WTC11 (cell line): ENCODE data around the gene DBET.
"Not testable (repeated sequence)": the region's sequence is repeated elsewhere in the genome, so short reads cannot be mapped to it uniquely, and the experiment has no call there.

Experiments used
- CBFB ChIP-seq: sonication (generic); formaldehyde crosslinking; IDR thresholded peaks from 2 replicates; pipeline ENCODE4 v1.8.1; 2022; ENCODE audit warnings: mild to moderate bottlenecking, low read depth, missing genetic modification reagents
- OVOL2 ChIP-seq: fragments of 250-450 bp; sonication (Bioruptor Pico); IDR thresholded peaks from 2 replicates; pipeline ENCODE4 v1.9.0; 2021; ENCODE audit warnings: mild to moderate bottlenecking, borderline replicate concordance
- SMAD3 ChIP-seq: sonication (generic); formaldehyde crosslinking; IDR thresholded peaks from 2 replicates; pipeline ENCODE4 v1.8.0; 2022; ENCODE audit warnings: missing genetic modification reagents, mild to moderate bottlenecking, borderline replicate concordance
- ZNF263 ChIP-seq: sonication (generic); formaldehyde crosslinking; IDR thresholded peaks from 2 replicates; pipeline ENCODE4 v1.8.1; 2022; ENCODE audit warnings: low read depth, mild to moderate bottlenecking, moderate library complexity, missing genetic modification reagents
- ZNF423 ChIP-seq: fragments of 250-450 bp; sonication (Bioruptor Pico); IDR thresholded peaks from 2 replicates; pipeline ENCODE4 v2.1.2; 2022; ENCODE audit warnings: mild to moderate bottlenecking, moderate library complexity
- TF ChIP-seq, protein P1 (sequence below): fragments of 200-600 bp; IDR thresholded peaks from 2 replicates; pipeline ENCODE4 v1.8.0; 2022; ENCODE audit warnings: antibody characterized with exemption
- TF ChIP-seq, protein P2 (sequence below): sonication (generic); formaldehyde crosslinking; IDR thresholded peaks from 2 replicates; pipeline ENCODE4 v1.8.1; 2023; ENCODE audit warnings: mild to moderate bottlenecking, missing genetic modification reagents
- TF ChIP-seq, protein P3 (sequence below): sonication (generic); formaldehyde crosslinking; IDR thresholded peaks from 2 replicates; pipeline ENCODE4 v1.8.1; 2023; ENCODE audit warnings: mild to moderate bottlenecking, missing genetic modification reagents, moderate library complexity
- TF ChIP-seq, protein P4 (sequence below): sonication (generic); formaldehyde crosslinking; IDR thresholded peaks from 2 replicates; pipeline ENCODE4 v1.8.0; 2022; ENCODE audit warnings: mild to moderate bottlenecking, missing genetic modification reagents
- TF ChIP-seq, protein P5 (sequence below): sonication (generic); formaldehyde crosslinking; IDR thresholded peaks from 2 replicates; pipeline ENCODE4 v1.8.1; 2022; ENCODE audit warnings: mild to moderate bottlenecking, missing genetic modification reagents, moderate library complexity, borderline replicate concordance
- TF ChIP-seq, protein P6 (sequence below): sonication (generic); formaldehyde crosslinking; IDR thresholded peaks from 2 replicates; pipeline ENCODE4 v1.8.1; 2023; ENCODE audit warnings: mild to moderate bottlenecking, missing genetic modification reagents
- TF ChIP-seq, protein P7 (sequence below): sonication (generic); formaldehyde crosslinking; IDR thresholded peaks from 2 replicates; pipeline ENCODE4 v1.8.1; 2022; ENCODE audit warnings: missing genetic modification reagents, borderline replicate concordance

DNA sequence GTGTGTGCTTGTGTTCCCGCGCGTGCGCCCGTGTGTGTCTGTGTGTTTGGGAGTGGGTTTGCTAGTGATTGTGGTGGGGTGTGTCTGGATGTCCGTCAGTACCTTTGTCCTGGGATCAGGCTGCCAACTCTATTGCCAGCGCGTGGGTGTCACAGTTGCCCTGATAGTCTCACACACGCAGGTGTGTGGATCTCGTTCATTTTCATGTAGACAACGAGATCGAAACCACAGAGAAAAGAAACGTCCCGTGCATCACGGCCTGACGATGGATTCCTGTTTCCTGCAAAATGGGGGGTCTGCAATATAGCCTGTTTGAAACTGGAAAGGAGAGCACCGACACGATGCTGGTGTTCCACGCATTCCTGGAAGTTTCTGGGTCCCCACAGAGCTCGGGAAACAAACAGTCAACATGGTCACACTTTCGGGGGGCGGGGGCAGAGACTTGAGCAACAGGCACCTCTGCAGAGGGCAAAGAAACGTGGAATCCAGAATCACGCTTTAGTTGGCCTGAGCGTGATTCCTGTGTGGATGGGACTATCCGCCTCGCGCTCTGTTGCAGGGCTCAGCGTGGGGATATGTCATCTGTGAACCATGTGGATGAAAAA is 44.3 kb upstream of the DBET start:
- TF ChIP-seq, protein P1, sequence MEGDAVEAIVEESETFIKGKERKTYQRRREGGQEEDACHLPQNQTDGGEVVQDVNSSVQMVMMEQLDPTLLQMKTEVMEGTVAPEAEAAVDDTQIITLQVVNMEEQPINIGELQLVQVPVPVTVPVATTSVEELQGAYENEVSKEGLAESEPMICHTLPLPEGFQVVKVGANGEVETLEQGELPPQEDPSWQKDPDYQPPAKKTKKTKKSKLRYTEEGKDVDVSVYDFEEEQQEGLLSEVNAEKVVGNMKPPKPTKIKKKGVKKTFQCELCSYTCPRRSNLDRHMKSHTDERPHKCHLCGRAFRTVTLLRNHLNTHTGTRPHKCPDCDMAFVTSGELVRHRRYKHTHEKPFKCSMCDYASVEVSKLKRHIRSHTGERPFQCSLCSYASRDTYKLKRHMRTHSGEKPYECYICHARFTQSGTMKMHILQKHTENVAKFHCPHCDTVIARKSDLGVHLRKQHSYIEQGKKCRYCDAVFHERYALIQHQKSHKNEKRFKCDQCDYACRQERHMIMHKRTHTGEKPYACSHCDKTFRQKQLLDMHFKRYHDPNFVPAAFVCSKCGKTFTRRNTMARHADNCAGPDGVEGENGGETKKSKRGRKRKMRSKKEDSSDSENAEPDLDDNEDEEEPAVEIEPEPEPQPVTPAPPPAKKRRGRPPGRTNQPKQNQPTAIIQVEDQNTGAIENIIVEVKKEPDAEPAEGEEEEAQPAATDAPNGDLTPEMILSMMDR, result not testable (repeated sequence)
- TF ChIP-seq, protein P2, sequence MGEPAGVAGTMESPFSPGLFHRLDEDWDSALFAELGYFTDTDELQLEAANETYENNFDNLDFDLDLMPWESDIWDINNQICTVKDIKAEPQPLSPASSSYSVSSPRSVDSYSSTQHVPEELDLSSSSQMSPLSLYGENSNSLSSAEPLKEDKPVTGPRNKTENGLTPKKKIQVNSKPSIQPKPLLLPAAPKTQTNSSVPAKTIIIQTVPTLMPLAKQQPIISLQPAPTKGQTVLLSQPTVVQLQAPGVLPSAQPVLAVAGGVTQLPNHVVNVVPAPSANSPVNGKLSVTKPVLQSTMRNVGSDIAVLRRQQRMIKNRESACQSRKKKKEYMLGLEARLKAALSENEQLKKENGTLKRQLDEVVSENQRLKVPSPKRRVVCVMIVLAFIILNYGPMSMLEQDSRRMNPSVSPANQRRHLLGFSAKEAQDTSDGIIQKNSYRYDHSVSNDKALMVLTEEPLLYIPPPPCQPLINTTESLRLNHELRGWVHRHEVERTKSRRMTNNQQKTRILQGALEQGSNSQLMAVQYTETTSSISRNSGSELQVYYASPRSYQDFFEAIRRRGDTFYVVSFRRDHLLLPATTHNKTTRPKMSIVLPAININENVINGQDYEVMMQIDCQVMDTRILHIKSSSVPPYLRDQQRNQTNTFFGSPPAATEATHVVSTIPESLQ (CRISPR knock-in tag), result not testable (repeated sequence)
- TF ChIP-seq, protein P3, sequence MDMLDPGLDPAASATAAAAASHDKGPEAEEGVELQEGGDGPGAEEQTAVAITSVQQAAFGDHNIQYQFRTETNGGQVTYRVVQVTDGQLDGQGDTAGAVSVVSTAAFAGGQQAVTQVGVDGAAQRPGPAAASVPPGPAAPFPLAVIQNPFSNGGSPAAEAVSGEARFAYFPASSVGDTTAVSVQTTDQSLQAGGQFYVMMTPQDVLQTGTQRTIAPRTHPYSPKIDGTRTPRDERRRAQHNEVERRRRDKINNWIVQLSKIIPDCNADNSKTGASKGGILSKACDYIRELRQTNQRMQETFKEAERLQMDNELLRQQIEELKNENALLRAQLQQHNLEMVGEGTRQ (CRISPR knock-in tag), result not testable (repeated sequence)
- TF ChIP-seq, protein P4, sequence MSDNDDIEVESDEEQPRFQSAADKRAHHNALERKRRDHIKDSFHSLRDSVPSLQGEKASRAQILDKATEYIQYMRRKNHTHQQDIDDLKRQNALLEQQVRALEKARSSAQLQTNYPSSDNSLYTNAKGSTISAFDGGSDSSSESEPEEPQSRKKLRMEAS (CRISPR knock-in tag), result not testable (repeated sequence)
- TF ChIP-seq, protein P5, sequence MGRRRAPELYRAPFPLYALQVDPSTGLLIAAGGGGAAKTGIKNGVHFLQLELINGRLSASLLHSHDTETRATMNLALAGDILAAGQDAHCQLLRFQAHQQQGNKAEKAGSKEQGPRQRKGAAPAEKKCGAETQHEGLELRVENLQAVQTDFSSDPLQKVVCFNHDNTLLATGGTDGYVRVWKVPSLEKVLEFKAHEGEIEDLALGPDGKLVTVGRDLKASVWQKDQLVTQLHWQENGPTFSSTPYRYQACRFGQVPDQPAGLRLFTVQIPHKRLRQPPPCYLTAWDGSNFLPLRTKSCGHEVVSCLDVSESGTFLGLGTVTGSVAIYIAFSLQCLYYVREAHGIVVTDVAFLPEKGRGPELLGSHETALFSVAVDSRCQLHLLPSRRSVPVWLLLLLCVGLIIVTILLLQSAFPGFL (CRISPR knock-in tag), result not testable (repeated sequence)
- not testable (repeated sequence) for TF ChIP-seq ZNF263; SMAD3; ZNF423 (CRISPR knock-in tag); CBFB; OVOL2 (CRISPR knock-in tag)
- TF ChIP-seq, protein P6, sequence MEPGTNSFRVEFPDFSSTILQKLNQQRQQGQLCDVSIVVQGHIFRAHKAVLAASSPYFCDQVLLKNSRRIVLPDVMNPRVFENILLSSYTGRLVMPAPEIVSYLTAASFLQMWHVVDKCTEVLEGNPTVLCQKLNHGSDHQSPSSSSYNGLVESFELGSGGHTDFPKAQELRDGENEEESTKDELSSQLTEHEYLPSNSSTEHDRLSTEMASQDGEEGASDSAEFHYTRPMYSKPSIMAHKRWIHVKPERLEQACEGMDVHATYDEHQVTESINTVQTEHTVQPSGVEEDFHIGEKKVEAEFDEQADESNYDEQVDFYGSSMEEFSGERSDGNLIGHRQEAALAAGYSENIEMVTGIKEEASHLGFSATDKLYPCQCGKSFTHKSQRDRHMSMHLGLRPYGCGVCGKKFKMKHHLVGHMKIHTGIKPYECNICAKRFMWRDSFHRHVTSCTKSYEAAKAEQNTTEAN (CRISPR knock-in tag), result not testable (repeated sequence)
- TF ChIP-seq, protein P7, sequence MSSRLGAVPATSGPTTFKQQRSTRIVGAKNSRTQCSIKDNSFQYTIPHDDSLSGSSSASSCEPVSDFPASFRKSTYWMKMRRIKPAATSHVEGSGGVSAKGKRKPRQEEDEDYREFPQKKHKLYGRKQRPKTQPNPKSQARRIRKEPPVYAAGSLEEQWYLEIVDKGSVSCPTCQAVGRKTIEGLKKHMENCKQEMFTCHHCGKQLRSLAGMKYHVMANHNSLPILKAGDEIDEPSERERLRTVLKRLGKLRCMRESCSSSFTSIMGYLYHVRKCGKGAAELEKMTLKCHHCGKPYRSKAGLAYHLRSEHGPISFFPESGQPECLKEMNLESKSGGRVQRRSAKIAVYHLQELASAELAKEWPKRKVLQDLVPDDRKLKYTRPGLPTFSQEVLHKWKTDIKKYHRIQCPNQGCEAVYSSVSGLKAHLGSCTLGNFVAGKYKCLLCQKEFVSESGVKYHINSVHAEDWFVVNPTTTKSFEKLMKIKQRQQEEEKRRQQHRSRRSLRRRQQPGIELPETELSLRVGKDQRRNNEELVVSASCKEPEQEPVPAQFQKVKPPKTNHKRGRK (CRISPR knock-in tag), result not testable (repeated sequence)
